Naive thymus-derived CD4-positive, alpha-beta T cell (primary cell): ENCODE measurements around the gene TMEM239. TPM values are rescaled to one million over a fixed set of nuclear protein-coding genes. Genes with fewer than 3 reads are reported as not detected.

ENCODE experiments used
- ATAC-seq: fragments of 150-1000 bp; cut with Tn5 transposase; 2 replicates; pipeline ENCODE4 v1.10.0; 2021; ENCODE audit warnings: mild to moderate bottlenecking, moderate library complexity
- CTCF ChIA-PET: fragments of 350-600 bp; sonication (Branson Sonifier 250); formaldehyde crosslinking; loops from one replicate; lab custom pipeline; 2021; ENCODE audit warnings: antibody characterized with exemption; lab: Charles Lee
- POLR2A ChIA-PET: fragments of 350-600 bp; sonication (Branson Sonifier 250); formaldehyde crosslinking; loops from one replicate; lab custom pipeline; 2021; ENCODE audit warnings: antibody characterized with exemption, inconsistent platforms; lab: Charles Lee
- DNase-seq, 9 donors: peaks; one replicate each; pipeline versions ENCODE4 v3.0.0 to v3.0.0-alpha.2; 2020 to 2022; ENCODE audit warnings: mixed read lengths in 1 of 9
- H3K27ac ChIP-seq: one replicate; pipeline ENCODE4 v1.7.0; 2013; ENCODE audit warnings: mild to moderate bottlenecking, low read depth, low read length, moderate library complexity
- H3K27me3 ChIP-seq, 2 donors: one replicate each; pipeline ENCODE4 v1.7.0; 2013; ENCODE audit warnings: low read length in 2 of 2, mild to moderate bottlenecking in 2 of 2, moderate library complexity in 2 of 2; ENCODE audit not compliant: control insufficient read depth in 2 of 2, insufficient read depth in 2 of 2
- H3K36me3 ChIP-seq, 3 experiments: 1 replicate in 2 of 3; 2 replicates in 1 of 3; pipeline ENCODE4 v1.7.0; 2013; ENCODE audit warnings: low read length in 3 of 3, mild to moderate bottlenecking in 3 of 3, moderate library complexity in 1 of 3; ENCODE audit not compliant: insufficient read depth in 3 of 3, control insufficient read depth in 2 of 3
- H3K4me1 ChIP-seq, 2 donors: one replicate each; pipeline ENCODE4 v1.7.0; 2013; ENCODE audit warnings: low read length in 2 of 2, mild to moderate bottlenecking in 2 of 2, moderate library complexity in 1 of 2; ENCODE audit not compliant: control insufficient read depth in 2 of 2, insufficient read depth in 2 of 2
- H3K4me3 ChIP-seq: 2 replicates; pipeline ENCODE4 v1.7.0; 2013; ENCODE audit warnings: mild to moderate bottlenecking, low read length
- H3K9me3 ChIP-seq, 3 experiments: 1 replicate in 2 of 3; 2 replicates in 1 of 3; pipeline ENCODE4 v1.7.0; 2013; ENCODE audit warnings: low read length in 3 of 3; ENCODE audit not compliant: control insufficient read depth in 2 of 3
- H3K27ac Mint-ChIP-seq, 9 donors: one replicate each; pipeline ENCODE4 v1.8.0; 2020 to 2022; ENCODE audit warnings: mixed read lengths in 9 of 9, mild to moderate bottlenecking in 8 of 9, moderate library complexity in 5 of 9, inconsistent platforms in 2 of 9
- H3K27me3 Mint-ChIP-seq, 5 donors: one replicate each; pipeline ENCODE4 v1.8.0; 2021 to 2022; ENCODE audit warnings: mixed read lengths in 5 of 5, mild to moderate bottlenecking in 1 of 5
- H3K36me3 Mint-ChIP-seq, 5 donors: one replicate each; pipeline ENCODE4 v1.8.0; 2020 to 2022; ENCODE audit warnings: mixed read lengths in 5 of 5, mild to moderate bottlenecking in 3 of 5, inconsistent platforms in 1 of 5
- H3K4me1 Mint-ChIP-seq, 7 donors: one replicate each; pipeline ENCODE4 v1.8.0; 2020 to 2022; ENCODE audit warnings: mixed read lengths in 7 of 7, mild to moderate bottlenecking in 3 of 7, inconsistent platforms in 1 of 7
- H3K4me3 Mint-ChIP-seq, 10 donors: one replicate each; pipeline ENCODE4 v1.8.0; 2020 to 2022; ENCODE audit warnings: mild to moderate bottlenecking in 10 of 10, mixed read lengths in 10 of 10, moderate library complexity in 6 of 10, inconsistent platforms in 2 of 10
- H3K9me3 Mint-ChIP-seq, 11 donors: one replicate each; pipeline ENCODE4 v1.8.0; 2020 to 2022; ENCODE audit warnings: mixed read lengths in 11 of 11, mild to moderate bottlenecking in 4 of 11, inconsistent platforms in 1 of 11, moderate library complexity in 1 of 11
- intact Hi-C, 2 donors: fragments of 100-400 bp; cut with micrococcal nuclease; formaldehyde crosslinking; loops; one replicate each; pipeline ENCODE4 v1.15.1; 2023
- polyA plus RNA-seq, 2 donors: library from polyadenylated mRNA; unstranded; fragments of 300-500 nt; fragmentation: Illumina TruSeq; gene quantifications; one replicate each; pipeline ENCODE4 v1.2.3, GENCODE V29; 2021
- total RNA-seq, 6 experiments: library from RNA in 5 of 6; stranded (reverse) in 5 of 6; gene quantifications; 1 replicate in 5 of 6; 2 replicates in 1 of 6; pipeline ENCODE4 v1.2.3 and lab custom pipeline; 2021 to 2026

The TMEM239 gene
- total and polyA plus RNA-seq, 7 experiments from 2014 or later, result not detected

GRCh38 chr20:2812189-2812588 lies 4.0 kb upstream of the TMEM239 start:
- Histone ChIP-seq H3K4me3 (no peak overlapping the region), H3K4me1 (no peaks in the 10 kb centered on the region), H3K27me3 (no peaks in the 10 kb centered on the region), H3K36me3 (no peaks in the 10 kb centered on the region), H3K9me3 (peaks cover 0 to 3% (median 0%) of the 10 kb centered on the region in 3 experiments), H3K27ac (no peak overlapping the region)
- H3K4me3 Mint-ChIP-seq, result no peak overlapping the region
- peaks cover 32 to 59% (median 37%) of the 10 kb centered on the region in 5 donors for H3K27me3 Mint-ChIP-seq
- intact Hi-C loops, result no loop called here
- H3K36me3 Mint-ChIP-seq, result peaks cover 0 to 12% (median 7%) of the 10 kb centered on the region in 5 donors
- H3K27ac Mint-ChIP-seq, result no peak overlapping the region
- POLR2A ChIA-PET, result interaction anchor here (0.6 kb wide), 1 partner anchor 24 kb away, joined by 3 read pairs; no protein-coding TSS in a partner anchor
- CTCF ChIA-PET, result interaction anchor here (0.6 kb wide), 1 partner anchor 118 kb away, joined by 3 read pairs; no protein-coding TSS in a partner anchor
- peaks cover 4 to 18% (median 14%) of the 10 kb centered on the region in 11 donors for H3K9me3 Mint-ChIP-seq
- DNase-seq (no peak), ATAC-seq (no peak)
- H3K4me1 Mint-ChIP-seq, result peaks cover 0 to 6% (median 0%) of the 10 kb centered on the region in 7 donors

GRCh38 chr20:2814076-2814475 lies 2.1 kb upstream of the TMEM239 start:
- H3K4me3 Mint-ChIP-seq, result no peak overlapping the region
- CTCF ChIA-PET, result no interaction called here
- peaks cover 23 to 64% (median 28%) of the 10 kb centered on the region in 5 donors for H3K27me3 Mint-ChIP-seq

GRCh38 chr20:2814587-2815051 lies 1.5 kb upstream of the TMEM239 start, which contains the start of gene C20orf141:
C20orf141 (plus strand) TSS chr20:2814987; CDS start chr20:2815185, 198 bp downstream.
- H3K4me1 ChIP-seq, result no peaks in the 10 kb centered on the region
- DNase-seq, result peak in 1 of 9 donors; percentile 13
- peaks cover 0 to 4% (median under 1%) of the 10 kb centered on the region in 7 donors for H3K4me1 Mint-ChIP-seq
- H3K27ac ChIP-seq, result no peak within 1 kb of the TSS
- H3K9me3 Mint-ChIP-seq, result peaks cover 4 to 18% (median 12%) of the 10 kb centered on the region in 11 donors
- H3K27me3 Mint-ChIP-seq, result peaks cover 24 to 66% (median 25%) of the 10 kb centered on the region in 5 donors
- no peaks in the 10 kb centered on the region for H3K27me3 ChIP-seq
- H3K9me3 ChIP-seq, result peaks cover 0 to 3% (median 0%) of the 10 kb centered on the region in 3 experiments
- no peaks in the 10 kb centered on the region for H3K36me3 ChIP-seq
- no peak within 1 kb of the TSS for H3K4me3 Mint-ChIP-seq
- intact Hi-C loops, result no loop called here
- ATAC-seq, result no peak
- POLR2A ChIA-PET, result no interaction called here
- H3K4me3 ChIP-seq, result no peak within 1 kb of the TSS
- no peak within 1 kb of the TSS for H3K27ac Mint-ChIP-seq
- peaks cover 0 to 12% (median 7%) of the 10 kb centered on the region in 5 donors for H3K36me3 Mint-ChIP-seq
- CTCF ChIA-PET, result no interaction called here

More at GRCh38 chr20:2814076-2814475, 2.1 kb upstream of the TMEM239 start:
- peaks cover 0 to 3% (median 0%) of the 10 kb centered on the region in 3 experiments for H3K9me3 ChIP-seq
- DNase-seq (no peak), ATAC-seq (no peak)
- H3K4me1 ChIP-seq, result no peaks in the 10 kb centered on the region
- H3K36me3 ChIP-seq, result no peaks in the 10 kb centered on the region
- H3K4me3 ChIP-seq, result no peak overlapping the region
- H3K36me3 Mint-ChIP-seq, result peaks cover 0 to 12% (median 7%) of the 10 kb centered on the region in 5 donors
- peaks cover 4 to 18% (median 12%) of the 10 kb centered on the region in 11 donors for H3K9me3 Mint-ChIP-seq
- H3K27ac ChIP-seq, result no peak overlapping the region
- H3K4me1 Mint-ChIP-seq, result peaks cover 0 to 6% (median 0%) of the 10 kb centered on the region in 7 donors
- POLR2A ChIA-PET, result no interaction called here
- H3K27me3 ChIP-seq, result no peaks in the 10 kb centered on the region
- intact Hi-C loops, result no loop called here
- no peak overlapping the region for H3K27ac Mint-ChIP-seq

GRCh38 chr20:2815242-2815900 lies 793 bp upstream of the TMEM239 start:
- peaks cover 5 to 11% (median 8%) of the 10 kb centered on the region in 7 donors for H3K4me1 Mint-ChIP-seq
- ATAC-seq (no peak), DNase-seq (no peak)
- H3K9me3 Mint-ChIP-seq, result peaks cover 4 to 18% (median 12%) of the 10 kb centered on the region in 11 donors
- Histone ChIP-seq H3K9me3 (peaks cover 0 to 3% (median 0%) of the 10 kb centered on the region in 3 experiments), H3K36me3 (no peaks in the 10 kb centered on the region), H3K27me3 (no peaks in the 10 kb centered on the region), H3K4me1 (no peaks in the 10 kb centered on the region), H3K27ac (no peak overlapping the region), H3K4me3 (no peak overlapping the region)
- intact Hi-C loops, result no loop called here
- peaks cover 29 to 71% (median 32%) of the 10 kb centered on the region in 5 donors for H3K27me3 Mint-ChIP-seq
- H3K27ac Mint-ChIP-seq, result no peak overlapping the region
- H3K4me3 Mint-ChIP-seq, result no peak overlapping the region
- POLR2A ChIA-PET, result no interaction called here
- H3K36me3 Mint-ChIP-seq, result peaks cover 0 to 12% (median 7%) of the 10 kb centered on the region in 5 donors
- CTCF ChIA-PET, result no interaction called here

- H3K4me3 ChIP-seq, result no peak overlapping the region
- ATAC-seq (peak; percentile 27), DNase-seq (peak in 1 of 9 donors; percentile 23)
- CTCF ChIA-PET, result no interaction called here
- no peaks in the 10 kb centered on the region for H3K27me3 ChIP-seq
- H3K36me3 Mint-ChIP-seq, result peaks cover 0 to 12% (median 7%) of the 10 kb centered on the region in 5 donors
- no peak overlapping the region for H3K4me3 Mint-ChIP-seq
- peaks cover 0 to 3% (median 0%) of the 10 kb centered on the region in 3 experiments for H3K9me3 ChIP-seq
- H3K27me3 Mint-ChIP-seq, result peaks cover 23 to 69% (median 29%) of the 10 kb centered on the region in 5 donors
- no peak overlapping the region for H3K27ac Mint-ChIP-seq
- intact Hi-C loops, result no loop called here
- peaks cover 4% of the 10 kb centered on the region in 2 donors for H3K4me1 ChIP-seq
- POLR2A ChIA-PET, result no interaction called here
- peaks cover 4 to 16% (median 10%) of the 10 kb centered on the region in 11 donors for H3K9me3 Mint-ChIP-seq
- peaks cover 9 to 19% (median 12%) of the 10 kb centered on the region in 7 donors for H3K4me1 Mint-ChIP-seq
- no peaks in the 10 kb centered on the region for H3K36me3 ChIP-seq
- H3K27ac ChIP-seq, result no peak overlapping the region
These were observed 598 bp downstream of the TMEM239 start for GRCh38 chr20:2816583-2817340.

- H3K9me3 ChIP-seq, result no peaks in the 10 kb centered on the region
- ChIA-PET CTCF (no interaction called here), POLR2A (no interaction called here)
- Mint-ChIP-seq H3K4me3 (no peak overlapping the region), H3K36me3 (peaks cover 0 to 7% (median 4%) of the 10 kb centered on the region in 5 donors), H3K4me1 (peaks cover 15 to 24% (median 17%) of the 10 kb centered on the region in 7 donors), H3K27ac (no peak overlapping the region), H3K27me3 (peaks cover 17 to 67% (median 26%) of the 10 kb centered on the region in 5 donors), H3K9me3 (peaks cover 0 to 11% (median 6%) of the 10 kb centered on the region in 11 donors)
- H3K36me3 ChIP-seq, result no peaks in the 10 kb centered on the region
- no peak overlapping the region for H3K27ac ChIP-seq
- intact Hi-C loops, result no loop called here
- peaks cover 4 to 5% of the 10 kb centered on the region in 2 donors for H3K4me1 ChIP-seq
- H3K4me3 ChIP-seq, result no peak overlapping the region
- DNase-seq (no peak), ATAC-seq (no peak)
- no peaks in the 10 kb centered on the region for H3K27me3 ChIP-seq
These were observed 1.2 kb downstream of the TMEM239 start for GRCh38 chr20:2817341-2817726.
